GM21515 (cell line): ENCODE results near the gene RELB.

Experiments used
- ATAC-seq: cut with Tn5 transposase; IDR thresholded peaks from one replicate; pipeline ENCODE4 v1.9.1; 2021; ENCODE audit not compliant: unreplicated experiment

The RELB gene

DNA sequence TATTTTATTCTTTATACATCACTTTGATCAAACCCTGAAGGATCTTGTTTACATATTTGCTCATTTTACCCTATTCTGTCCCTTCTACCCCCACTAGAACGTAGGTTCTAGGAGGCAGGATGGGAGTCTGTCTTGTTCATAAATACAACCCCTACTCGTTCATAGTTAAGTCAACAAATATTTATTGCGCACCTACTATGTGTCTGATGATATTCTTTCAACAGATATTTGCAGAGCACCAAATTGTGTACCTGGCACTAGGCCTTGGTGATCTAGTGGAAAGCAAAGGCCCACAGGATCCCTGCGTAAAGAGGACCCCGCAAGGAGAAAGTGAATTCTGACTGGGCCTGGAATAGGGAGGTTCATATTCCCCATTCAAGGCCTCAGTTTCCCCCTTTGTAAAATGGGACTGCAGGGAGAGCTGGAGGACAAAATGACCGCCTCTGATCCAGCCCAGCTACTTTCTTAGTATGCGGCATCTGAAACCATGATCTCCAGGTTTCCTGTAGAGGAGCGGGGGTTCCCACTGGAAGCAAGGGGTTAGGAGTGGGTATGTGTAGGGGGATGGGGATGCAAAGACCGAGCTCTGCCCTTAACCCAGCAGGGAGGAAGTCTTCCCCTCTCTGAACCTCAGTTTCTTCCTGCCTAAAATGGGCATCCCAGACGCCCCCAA lies 77.3 kb downstream of the RELB start:
- ATAC-seq, result no peak

DNA sequence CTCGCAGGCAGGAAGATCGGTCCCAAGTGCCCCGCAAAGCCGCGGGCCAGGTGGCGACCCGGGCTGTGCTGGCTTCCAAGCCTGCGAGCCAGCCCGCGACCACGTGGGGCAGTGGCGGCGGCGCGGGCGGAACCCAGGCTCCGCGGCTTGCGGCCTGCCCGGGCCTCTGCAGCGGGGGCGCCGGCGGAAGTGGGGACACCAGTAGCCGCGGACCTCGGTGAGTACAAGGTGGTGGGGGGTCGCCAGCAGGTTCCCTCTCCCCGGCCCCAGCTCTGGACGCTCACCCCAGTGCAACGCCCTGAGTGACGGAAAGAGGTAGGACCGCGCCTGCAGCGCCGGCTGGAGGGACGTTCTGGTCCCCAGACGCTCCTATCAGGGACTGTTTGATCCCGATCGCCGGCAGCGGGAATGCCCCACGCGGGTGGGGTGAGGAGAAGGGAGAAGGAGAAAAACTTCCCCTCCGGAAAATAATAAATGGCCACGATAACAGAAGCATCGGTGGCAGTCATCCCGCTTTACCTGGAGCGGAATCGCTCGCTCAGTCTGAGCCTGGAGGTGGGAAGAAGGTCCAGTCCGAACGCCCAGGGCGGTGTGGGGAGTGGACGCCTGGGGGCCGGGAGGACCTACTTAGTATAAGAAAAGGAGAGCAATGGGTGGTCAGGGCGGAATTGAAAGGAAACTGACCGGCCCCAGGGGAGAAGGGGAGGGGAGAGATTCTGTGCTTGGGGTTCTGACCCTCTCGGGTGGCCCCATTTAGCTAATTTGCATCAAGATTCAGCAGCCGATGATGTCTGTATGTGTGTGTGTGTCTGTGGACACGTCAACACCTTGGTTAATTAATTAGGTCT lies 78.0 kb downstream of the RELB start, which contains the start of gene GEMIN7:
GEMIN7 (plus strand) TSS at position 198 of the 848 bp plus-strand sequence. CDS start 10,855 bp downstream, outside the sequence.
- peak; percentile 34 for ATAC-seq

DNA sequence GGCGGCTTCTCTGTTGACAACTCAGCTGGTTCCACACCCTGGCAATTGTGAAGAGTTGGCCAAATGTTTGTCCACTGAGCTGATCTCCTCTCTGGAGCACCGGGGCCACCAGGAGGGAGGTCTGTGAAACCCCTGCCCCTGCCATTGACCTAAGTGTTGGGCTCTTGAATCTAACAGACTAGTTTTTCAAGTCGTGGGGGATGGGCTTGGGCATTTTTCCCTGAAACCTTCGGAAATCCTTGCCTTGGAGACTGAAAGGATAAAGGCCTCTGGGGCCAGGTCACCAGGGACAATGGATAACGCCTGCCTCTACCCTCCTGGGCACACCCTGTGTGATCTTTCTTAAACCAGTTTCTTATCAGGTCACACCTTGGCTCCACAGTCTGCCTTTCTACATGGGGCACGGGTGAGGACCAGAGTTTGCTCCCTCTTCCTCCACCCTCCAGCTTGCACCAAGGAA lies 78.7 kb downstream of the RELB start:
- no peak for ATAC-seq

DNA sequence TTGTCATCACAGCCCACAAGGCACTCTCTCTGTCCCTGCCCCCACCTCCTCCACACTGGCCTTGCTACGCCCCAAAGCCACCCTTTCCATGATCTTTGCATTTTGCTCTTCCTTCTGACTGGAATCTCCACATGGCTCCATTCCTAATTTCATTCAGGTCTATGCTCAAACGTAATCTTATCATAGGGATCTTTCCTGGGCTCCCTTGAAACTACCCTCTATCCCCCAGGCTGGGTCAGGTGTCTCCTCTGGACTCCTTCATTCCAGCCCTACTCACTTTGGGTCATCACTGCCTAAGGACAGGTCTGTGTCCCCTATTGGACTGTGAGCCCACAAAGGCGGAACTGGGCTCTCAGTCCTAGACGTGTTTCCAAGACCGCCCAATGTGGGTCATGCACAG lies 80.9 kb downstream of the RELB start:
- no peak for ATAC-seq

DNA sequence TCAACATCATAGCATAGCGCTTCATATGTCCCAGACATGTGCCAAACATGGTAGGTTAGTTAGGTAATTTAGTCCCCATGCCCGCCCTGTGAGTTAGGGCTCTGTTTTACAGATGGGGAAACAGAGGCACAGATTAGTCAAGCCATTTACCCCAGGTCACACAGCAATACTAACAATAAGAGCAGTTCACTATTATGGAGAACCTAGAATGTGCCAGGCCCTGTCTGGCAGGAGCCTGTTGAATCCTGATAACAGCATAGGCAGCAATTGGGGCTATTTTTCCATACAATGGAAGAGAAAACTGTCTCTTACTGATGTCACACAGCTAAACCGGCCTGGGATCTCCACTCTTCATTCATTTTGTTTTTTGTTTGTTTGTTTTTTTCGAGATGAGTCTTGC lies 85.2 kb downstream of the RELB start:
- ATAC-seq, result no peak

DNA sequence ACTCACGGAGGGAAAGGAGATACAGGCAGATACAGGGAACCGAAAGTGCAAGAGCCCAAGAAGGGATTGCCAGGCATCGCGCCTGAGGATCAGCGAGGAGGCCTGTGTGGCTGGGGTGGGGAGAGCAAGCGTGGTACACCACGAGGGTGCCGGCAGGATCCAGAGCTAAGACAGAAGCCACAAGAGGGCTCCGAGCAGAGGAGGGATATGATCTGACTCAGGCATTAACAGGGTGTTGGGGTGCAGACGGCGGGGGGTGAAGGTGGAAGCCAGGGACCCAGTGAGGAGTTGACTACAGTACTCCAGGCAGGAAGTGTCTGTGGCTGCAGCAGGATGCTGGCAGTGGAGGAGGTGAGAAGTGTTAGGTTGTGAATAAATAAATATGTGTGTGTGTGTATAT lies 86.3 kb downstream of the RELB start:
- no peak for ATAC-seq
